UCSD-AML1 (cell line): Measurements from ENCODE around the gene TBC1D32.
"Not testable (repeated sequence)": the region's sequence is repeated elsewhere in the genome, so short reads cannot be mapped to it uniquely, and the experiment has no call there.

Experiments
- DNase-seq: peaks from one replicate; lab custom pipeline; 2025; ENCODE audit not compliant: unreplicated experiment; lab: John Stamatoyannopoulos, UW

Gene TBC1D32

GRCh38 chr6:121321282-121321681 lies 13.0 kb downstream of the TBC1D32 start:
- no peak for DNase-seq

GRCh38 chr6:121319603-121320002 lies 14.7 kb downstream of the TBC1D32 start:
- DNase-seq: no peak

GRCh38 chr6:121319112-121319553 lies 15.1 kb downstream of the TBC1D32 start:
- DNase-seq: no peak

GRCh38 chr6:121314381-121315112 lies 19.7 kb downstream of the TBC1D32 start:
- DNase-seq: no peak

- DNase-seq: not testable (repeated sequence)
These were observed 22.5 kb downstream of the TBC1D32 start for GRCh38 chr6:121311814-121312213.

- DNase-seq: no peak
These were observed 23.8 kb downstream of the TBC1D32 start for GRCh38 chr6:121310495-121310894.

- no peak for DNase-seq
These were observed 24.4 kb downstream of the TBC1D32 start for GRCh38 chr6:121309768-121310469.

- DNase-seq: no peak
These were observed 28.2 kb downstream of the TBC1D32 start for GRCh38 chr6:121305957-121306607.

GRCh38 chr6:121302882-121303281 lies 31.4 kb downstream of the TBC1D32 start:
- no peak for DNase-seq

GRCh38 chr6:121301156-121301555 lies 33.1 kb downstream of the TBC1D32 start:
- not testable (repeated sequence) for DNase-seq

- no peak for DNase-seq
These were observed 36.6 kb downstream of the TBC1D32 start for GRCh38 chr6:121297694-121298093.

GRCh38 chr6:121285041-121285440 lies 49.2 kb downstream of the TBC1D32 start:
- DNase-seq: no peak

GRCh38 chr6:121274666-121275295 lies 59.5 kb downstream of the TBC1D32 start:
- no peak for DNase-seq

GRCh38 chr6:121263742-121264141 lies 70.5 kb downstream of the TBC1D32 start:
- no peak for DNase-seq

GRCh38 chr6:121260651-121261102 lies 73.6 kb downstream of the TBC1D32 start:
- DNase-seq: no peak

- no peak for DNase-seq
These were observed 86.9 kb downstream of the TBC1D32 start for GRCh38 chr6:121247386-121247785.

- DNase-seq: no peak
These were observed 91.9 kb downstream of the TBC1D32 start for GRCh38 chr6:121242386-121242785.

GRCh38 chr6:121237859-121238258 lies 96.4 kb downstream of the TBC1D32 start:
- DNase-seq: no peak

GRCh38 chr6:121236984-121237383 lies 97.3 kb downstream of the TBC1D32 start:
- no peak for DNase-seq

GRCh38 chr6:121235386-121235785 lies 98.9 kb downstream of the TBC1D32 start:
- DNase-seq: no peak

GRCh38 chr6:121223930-121224329 lies 110.3 kb downstream of the TBC1D32 start:
- DNase-seq: no peak
